ENCODE measurements around the gene ITIH5.

GRCh38 chr10:7533657-7534479 lies 132.9 kb downstream of the ITIH5 start:
- no peak for TF ChIP-seq POLR2A (IDR thresholded peaks at IDR 0.05; ENCODE audit: low read depth, low read length)
- no peak for TF ChIP-seq POLR2AphosphoS5 (IDR thresholded peaks at IDR 0.05; ENCODE audit: low read depth, low read length)
- TF ChIP-seq TAF1 (IDR thresholded peaks at IDR 0.05; ENCODE audit: low read depth, low read length): no peak
- no peak for TF ChIP-seq SPI1 (IDR thresholded peaks at IDR 0.05; ENCODE audit: low read depth, low read length)

Data from GM12891 (cell line).